ENCODE results near the gene ZSCAN10.
"Not testable (repeated sequence)": the region's sequence is repeated elsewhere in the genome, so short reads cannot be mapped to it uniquely, and the experiment has no call there.

ZSCAN10 gene

GRCh38 chr16:3083408-3083807 lies 15.7 kb downstream of the ZSCAN10 start:
- DNase-seq: not testable (repeated sequence)

- not testable (repeated sequence) for DNase-seq
These were observed 17.1 kb downstream of the ZSCAN10 start for GRCh38 chr16:3081957-3082356.

GRCh38 chr16:3080024-3080423 lies 19.1 kb downstream of the ZSCAN10 start:
- no peak for DNase-seq

- no peak for DNase-seq
These were observed 22.5 kb downstream of the ZSCAN10 start for GRCh38 chr16:3076577-3076976.

- not testable (repeated sequence) for DNase-seq
These were observed 23.1 kb downstream of the ZSCAN10 start for GRCh38 chr16:3075946-3076345.

GRCh38 chr16:3075523-3075915 lies 23.6 kb downstream of the ZSCAN10 start:
- no peak for DNase-seq

GRCh38 chr16:3074860-3075522 lies 24.1 kb downstream of the ZSCAN10 start:
- DNase-seq: no peak

- no peak for DNase-seq
These were observed 25.6 kb downstream of the ZSCAN10 start for GRCh38 chr16:3073448-3073847.

GRCh38 chr16:3072576-3073263 lies 26.4 kb downstream of the ZSCAN10 start:
- DNase-seq: not testable (repeated sequence)

- DNase-seq: not testable (repeated sequence)
These were observed 26.9 kb downstream of the ZSCAN10 start for GRCh38 chr16:3072148-3072547.

- no peak for DNase-seq
These were observed 27.4 kb downstream of the ZSCAN10 start for GRCh38 chr16:3071655-3072054.

- no peak for DNase-seq
These were observed 28.4 kb downstream of the ZSCAN10 start for GRCh38 chr16:3070608-3071111.

- not testable (repeated sequence) for DNase-seq
These were observed 29.9 kb downstream of the ZSCAN10 start for GRCh38 chr16:3069146-3069545.

- DNase-seq: no peak
These were observed 30.6 kb downstream of the ZSCAN10 start for GRCh38 chr16:3068487-3068886.

- DNase-seq: no peak
These were observed 32.7 kb downstream of the ZSCAN10 start for GRCh38 chr16:3066440-3066748.

- DNase-seq: no peak
These were observed 33.2 kb downstream of the ZSCAN10 start for GRCh38 chr16:3065742-3066439.

GRCh38 chr16:3065069-3065741 lies 33.9 kb downstream of the ZSCAN10 start, which contains the start of gene IL32:
Gene IL32 (plus strand): TSS chr16:3065640. CDS start chr16:3065812, 172 bp downstream.
- DNase-seq: no peak

GRCh38 chr16:3063625-3064386 lies 35.3 kb downstream of the ZSCAN10 start:
- DNase-seq: no peak

GRCh38 chr16:3062553-3062952 lies 36.5 kb downstream of the ZSCAN10 start:
- no peak for DNase-seq

GRCh38 chr16:3060339-3061127 lies 38.6 kb downstream of the ZSCAN10 start:
- no peak for DNase-seq

GRCh38 chr16:3059723-3060242 lies 39.3 kb downstream of the ZSCAN10 start:
- DNase-seq: no peak
